CD4-positive, alpha-beta T cell treated with Interleukin-1 beta for 1 hour (primary cell): ENCODE measurements around the gene CENPM.

Experiments used
- DNase-seq, 2 donors: peaks; one replicate each; pipeline ENCODE4 v3.0.0-alpha.2; 2020 to 2022

Gene CENPM

GRCh38 chr22:41946629-41947423 lies at the start of gene CENPM:
Gene CENPM, minus strand, starts transcription at chr22:41947152. Its CDS starts 76 bp downstream, at chr22:41947076.
- DNase-seq = peak; percentile 84 to 87

- no peak for DNase-seq
Measured at GRCh38 chr22:41995211-41995610, 48.3 kb upstream of the CENPM start.

GRCh38 chr22:41992496-41992895 lies 45.5 kb upstream of the CENPM start:
- no peak for DNase-seq

- DNase-seq = no peak
Measured at GRCh38 chr22:41991111-41991510, 44.2 kb upstream of the CENPM start.

- DNase-seq = no peak
Measured at GRCh38 chr22:41989246-41989645, 42.3 kb upstream of the CENPM start.

- DNase-seq = no peak
Measured at GRCh38 chr22:41987276-41987675, 40.3 kb upstream of the CENPM start.

GRCh38 chr22:41983513-41984405 lies 36.8 kb upstream of the CENPM start:
- no peak for DNase-seq

- no peak for DNase-seq
Measured at GRCh38 chr22:41982865-41983264, 35.9 kb upstream of the CENPM start.

GRCh38 chr22:41979423-41980250 lies 32.7 kb upstream of the CENPM start:
- DNase-seq = no peak

- no peak for DNase-seq
Measured at GRCh38 chr22:41978732-41979131, 31.8 kb upstream of the CENPM start.

- no peak for DNase-seq
Measured at GRCh38 chr22:41976961-41977566, 30.1 kb upstream of the CENPM start.

GRCh38 chr22:41976070-41976901 lies 29.3 kb upstream of the CENPM start:
- peak; percentile 14 to 54 for DNase-seq

GRCh38 chr22:41975299-41976069 lies 28.5 kb upstream of the CENPM start:
- DNase-seq = no peak

GRCh38 chr22:41974691-41975290 lies 27.8 kb upstream of the CENPM start:
- no peak for DNase-seq

GRCh38 chr22:41971431-41971830 lies 24.5 kb upstream of the CENPM start:
- no peak for DNase-seq

GRCh38 chr22:41970601-41971000 lies 23.6 kb upstream of the CENPM start:
- no peak for DNase-seq

GRCh38 chr22:41969110-41969646 lies 22.2 kb upstream of the CENPM start, which contains the start of gene SEPTIN3:
Gene SEPTIN3, plus strand, starts transcription at chr22:41969443. Its CDS starts 2,050 bp downstream, at chr22:41971493.
- no peak for DNase-seq

GRCh38 chr22:41968601-41969000 lies 21.6 kb upstream of the CENPM start:
- DNase-seq = no peak

GRCh38 chr22:41966607-41967240 lies 19.8 kb upstream of the CENPM start:
- DNase-seq = peak; percentile 56 to 65
